ENCODE measurements around the gene SACM1L.
"Not testable (repeated sequence)": the region's sequence is repeated elsewhere in the genome, so short reads cannot be mapped to it uniquely, and the experiment has no call there.

The SACM1L gene

DNA sequence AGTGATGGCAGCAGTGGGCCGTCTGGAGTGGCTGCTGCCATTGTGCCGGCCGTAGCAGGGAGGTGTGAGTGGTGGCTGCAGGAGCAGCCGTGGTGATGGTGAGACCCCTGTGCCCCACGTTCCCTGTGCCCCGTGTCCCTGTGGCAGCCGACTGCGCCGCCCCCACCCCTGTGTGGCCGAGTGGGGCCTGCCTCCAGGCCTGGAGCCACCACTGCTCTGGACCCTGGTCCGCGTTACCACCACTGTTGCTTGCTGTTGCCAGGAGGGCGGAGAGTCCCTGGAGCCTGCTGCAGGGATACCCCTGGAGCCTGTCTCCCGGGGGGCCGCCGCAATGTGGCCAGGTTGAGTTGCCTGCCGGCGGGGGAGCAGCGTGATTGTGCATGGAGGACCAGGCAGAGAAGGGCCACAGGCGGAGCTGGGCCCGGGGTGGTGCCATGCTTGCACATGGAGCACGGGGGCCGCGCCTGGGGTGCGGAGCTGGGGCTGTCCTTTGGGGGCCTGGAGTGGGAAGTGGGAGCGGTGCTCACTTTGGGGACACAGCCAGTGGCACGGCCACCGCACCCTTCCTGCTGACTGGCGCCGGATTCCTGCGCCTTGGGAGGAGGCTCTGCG lies 57.1 kb downstream of the SACM1L start:
- DNase-seq: no peak
- H3K4me1 ChIP-seq: no peaks in the 10 kb centered on the region
- no peaks in the 10 kb centered on the region for H3K9me3 ChIP-seq
- H3K27me3 ChIP-seq: no peaks in the 10 kb centered on the region
- H3K36me3 ChIP-seq: peaks cover 5% of the 10 kb centered on the region
- TF ChIP-seq, protein P1, sequence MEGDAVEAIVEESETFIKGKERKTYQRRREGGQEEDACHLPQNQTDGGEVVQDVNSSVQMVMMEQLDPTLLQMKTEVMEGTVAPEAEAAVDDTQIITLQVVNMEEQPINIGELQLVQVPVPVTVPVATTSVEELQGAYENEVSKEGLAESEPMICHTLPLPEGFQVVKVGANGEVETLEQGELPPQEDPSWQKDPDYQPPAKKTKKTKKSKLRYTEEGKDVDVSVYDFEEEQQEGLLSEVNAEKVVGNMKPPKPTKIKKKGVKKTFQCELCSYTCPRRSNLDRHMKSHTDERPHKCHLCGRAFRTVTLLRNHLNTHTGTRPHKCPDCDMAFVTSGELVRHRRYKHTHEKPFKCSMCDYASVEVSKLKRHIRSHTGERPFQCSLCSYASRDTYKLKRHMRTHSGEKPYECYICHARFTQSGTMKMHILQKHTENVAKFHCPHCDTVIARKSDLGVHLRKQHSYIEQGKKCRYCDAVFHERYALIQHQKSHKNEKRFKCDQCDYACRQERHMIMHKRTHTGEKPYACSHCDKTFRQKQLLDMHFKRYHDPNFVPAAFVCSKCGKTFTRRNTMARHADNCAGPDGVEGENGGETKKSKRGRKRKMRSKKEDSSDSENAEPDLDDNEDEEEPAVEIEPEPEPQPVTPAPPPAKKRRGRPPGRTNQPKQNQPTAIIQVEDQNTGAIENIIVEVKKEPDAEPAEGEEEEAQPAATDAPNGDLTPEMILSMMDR (IDR thresholded peaks at IDR 0.05; ENCODE audit: low read depth, low read length): no peak
- no peak overlapping the region for H3K4me3 ChIP-seq (ENCODE audit: low read depth, low read length)

DNA sequence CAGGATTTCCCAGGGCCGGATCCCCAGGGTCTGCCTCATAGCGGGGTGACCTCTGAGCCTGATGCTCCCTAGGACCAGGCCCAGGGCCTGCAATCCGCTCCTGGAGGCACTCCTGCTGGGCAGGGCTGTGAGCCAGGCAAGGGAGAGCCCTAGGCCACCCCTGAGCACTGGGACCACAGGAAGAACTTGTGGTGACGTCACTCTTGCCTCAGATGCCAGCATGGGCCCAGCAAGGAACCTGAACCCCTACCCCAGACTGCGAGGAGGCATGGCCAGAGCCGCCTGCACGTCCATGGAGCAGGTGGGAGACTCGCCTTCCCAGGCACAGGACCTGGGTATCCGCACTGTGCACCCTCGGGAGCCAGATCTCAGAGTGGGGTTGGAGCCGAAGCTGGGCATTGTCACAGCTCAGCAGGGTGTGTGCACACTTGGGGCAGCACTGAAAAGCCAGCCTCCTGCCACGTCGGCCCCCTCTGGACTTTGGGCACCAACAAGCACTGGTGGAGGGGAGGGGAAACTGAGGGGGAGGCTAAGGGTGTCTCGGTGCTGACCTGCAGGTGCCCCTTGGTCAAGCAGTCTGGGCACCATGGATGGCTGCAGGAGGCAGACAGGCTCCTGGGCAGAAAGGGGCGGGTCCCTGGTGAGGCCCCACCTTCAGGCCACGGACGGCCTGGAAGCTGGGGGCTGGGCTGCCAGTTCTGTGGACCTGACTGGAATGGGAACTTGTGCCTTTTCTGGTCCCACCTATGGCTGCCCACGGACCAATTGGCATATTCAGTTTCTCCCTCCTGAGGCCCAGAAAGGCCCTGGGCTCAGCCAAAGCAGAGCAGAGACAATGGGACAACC lies 57.8 kb downstream of the SACM1L start:
- H3K4me1 ChIP-seq: no peaks in the 10 kb centered on the region
- no peak for DNase-seq
- H3K27me3 ChIP-seq: no peaks in the 10 kb centered on the region
- H3K9me3 ChIP-seq: no peaks in the 10 kb centered on the region
- TF ChIP-seq, protein P1 (IDR thresholded peaks at IDR 0.05; ENCODE audit: low read depth, low read length): no peak
- peaks cover 3% of the 10 kb centered on the region; the same call in 1 of the 2 replicates for H3K36me3 ChIP-seq
- H3K4me3 ChIP-seq (ENCODE audit: low read depth, low read length): no peak overlapping the region

DNA sequence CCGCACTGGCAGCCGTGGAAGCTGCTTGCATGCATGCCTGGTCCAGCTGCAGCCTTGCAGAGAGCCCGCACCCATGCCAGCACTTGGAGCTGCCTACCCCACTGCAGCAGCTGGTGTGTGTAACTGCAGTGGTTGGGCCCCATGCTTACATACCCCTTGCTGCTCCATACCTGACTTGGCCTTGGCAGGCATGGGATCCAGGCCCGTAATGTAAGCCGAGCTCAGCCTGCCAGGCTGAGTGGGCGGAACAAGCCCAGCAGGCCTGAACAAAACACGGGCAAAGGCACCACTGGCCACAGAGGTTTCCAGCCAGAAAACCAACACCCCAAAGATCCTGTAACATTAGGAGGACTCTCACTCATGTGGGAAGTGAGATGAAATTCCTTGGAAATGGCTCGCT lies 58.9 kb downstream of the SACM1L start:
- H3K36me3 ChIP-seq: peaks cover 3% of the 10 kb centered on the region; the same call in 1 of the 2 replicates
- no peaks in the 10 kb centered on the region for H3K27me3 ChIP-seq
- no peaks in the 10 kb centered on the region for H3K4me1 ChIP-seq
- H3K4me3 ChIP-seq (ENCODE audit: low read depth, low read length): no peak overlapping the region
- no peaks in the 10 kb centered on the region for H3K9me3 ChIP-seq
- TF ChIP-seq, protein P1 (IDR thresholded peaks at IDR 0.05; ENCODE audit: low read depth, low read length): no peak
- DNase-seq: no peak

DNA sequence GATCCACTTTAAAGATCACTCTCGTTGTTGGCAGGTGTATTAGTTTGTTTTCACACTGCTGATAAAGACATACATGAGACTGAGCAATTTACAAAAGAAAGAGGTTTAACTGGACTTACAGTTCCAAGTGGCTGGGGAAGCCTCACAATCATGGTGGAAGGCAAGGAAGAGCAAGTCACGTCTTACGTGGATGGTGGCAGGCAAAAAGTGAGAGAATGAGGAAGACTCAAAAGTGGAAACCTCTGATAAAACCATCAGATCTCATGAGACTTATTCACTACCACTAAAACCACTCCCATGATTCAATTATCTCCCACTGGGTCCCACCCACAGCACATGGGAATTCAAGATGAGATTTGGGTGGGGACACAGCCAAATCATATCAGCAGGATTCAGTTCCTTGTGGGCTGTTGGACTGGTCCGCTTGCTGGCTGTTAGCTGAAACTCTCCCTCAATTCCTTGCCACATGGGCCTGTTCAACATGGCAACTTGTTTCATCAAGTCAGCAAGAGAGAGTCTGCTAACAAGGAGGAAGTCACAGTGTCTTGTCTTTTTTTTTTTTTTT lies 59.9 kb downstream of the SACM1L start:
- not testable (repeated sequence) for H3K9me3 ChIP-seq; H3K4me3 ChIP-seq (ENCODE audit: low read depth, low read length); H3K36me3 ChIP-seq; H3K4me1 ChIP-seq; DNase-seq; H3K27me3 ChIP-seq

DNA sequence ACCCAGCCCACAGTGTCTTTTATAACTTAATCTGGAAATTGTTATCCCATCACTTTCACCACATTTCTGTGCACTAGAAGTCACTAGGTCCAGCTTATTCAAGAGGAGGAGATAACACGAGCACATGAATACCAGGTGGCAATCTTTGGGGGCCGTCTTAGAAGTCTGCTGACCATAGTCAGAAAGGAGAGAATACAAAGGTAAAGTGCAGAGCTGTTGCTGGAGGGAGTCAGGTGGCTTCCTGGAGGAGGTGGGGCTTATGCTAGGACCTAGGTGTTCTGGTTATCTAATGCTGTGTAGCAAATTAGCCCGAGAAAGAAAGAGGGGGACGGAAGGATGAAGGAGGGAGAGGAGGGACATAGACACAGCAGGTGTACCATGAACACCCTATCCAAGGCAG lies 60.7 kb downstream of the SACM1L start:
- H3K4me1 ChIP-seq: no peaks in the 10 kb centered on the region
- DNase-seq: no peak
- H3K4me3 ChIP-seq (ENCODE audit: low read depth, low read length): no peak overlapping the region
- no peaks in the 10 kb centered on the region for H3K9me3 ChIP-seq
- H3K27me3 ChIP-seq: no peaks in the 10 kb centered on the region
- H3K36me3 ChIP-seq: peaks cover 3% of the 10 kb centered on the region; the same call in 1 of the 2 replicates
- TF ChIP-seq, protein P1 (IDR thresholded peaks at IDR 0.05; ENCODE audit: low read depth, low read length): no peak

DNA sequence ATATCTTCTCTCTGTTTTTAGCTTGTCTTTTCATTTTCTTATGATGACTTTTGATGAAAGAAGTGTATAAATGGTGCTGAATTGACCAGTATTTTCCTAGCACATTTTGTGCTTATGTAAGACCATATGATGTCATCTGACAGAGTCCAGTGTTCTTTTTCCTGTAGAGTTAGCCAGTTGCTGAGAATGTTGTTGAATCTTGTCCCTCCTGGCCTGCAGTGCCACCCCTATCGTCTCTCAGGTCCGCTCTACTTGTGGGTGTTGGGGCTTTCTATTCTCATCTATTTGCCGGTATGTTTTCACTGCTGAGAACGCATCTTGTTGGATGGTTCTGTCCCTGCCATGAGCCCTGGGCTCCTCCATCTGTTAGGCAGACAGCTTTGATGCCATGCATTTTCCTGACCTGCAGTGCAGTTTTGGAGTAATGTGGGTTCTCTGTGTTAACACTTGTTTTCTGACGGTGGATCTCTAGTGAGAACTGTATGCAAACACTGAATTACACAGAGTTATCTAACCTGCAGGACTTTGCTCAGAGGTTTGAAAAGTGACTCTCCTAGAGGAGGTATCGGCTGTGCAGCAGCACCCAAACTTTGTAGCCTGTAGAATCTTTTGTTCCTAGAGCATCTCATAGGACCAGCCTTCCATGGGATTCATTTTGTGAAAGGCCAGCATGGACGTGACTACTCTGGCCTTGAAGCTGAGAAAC lies 62.5 kb downstream of the SACM1L start:
- Histone ChIP-seq H3K36me3 (peaks cover 3% of the 10 kb centered on the region; the same call in 1 of the 2 replicates), H3K27me3 (no peaks in the 10 kb centered on the region), H3K4me1 (no peaks in the 10 kb centered on the region), H3K4me3 (ENCODE audit: low read depth, low read length) (no peak overlapping the region), H3K9me3 (no peaks in the 10 kb centered on the region)
- DNase-seq: no peak
- TF ChIP-seq, protein P1 (IDR thresholded peaks at IDR 0.05; ENCODE audit: low read depth, low read length): no peak

Data from BE2C (cell line).